Heart right ventricle (tissue), 16 donors: Measurements from ENCODE around the gene KCNJ16. TPM values are rescaled to one million over a fixed set of nuclear protein-coding genes. Genes with fewer than 3 reads are reported as not detected.

Experiments
- ATAC-seq, 8 donors: fragments of 200-7000 bp; cut with Tn5 transposase; one replicate each; pipeline ENCODE4 v1.9.1; 2020; ENCODE audit warnings: mild to moderate bottlenecking in 8 of 8, moderate library complexity in 8 of 8, moderate number of reproducible peaks in 1 of 8
- DNase-seq, 2 donors: peaks; one replicate each; pipeline ENCODE4 v3.0.0-alpha.2; 2020
- H3K27ac ChIP-seq, 10 donors: fragments of 200-600 bp; sonication (generic) in 2 of 10; one replicate each; pipeline versions ENCODE4 v1.5.0 to v1.8.0; 2020 to 2022; ENCODE audit warnings: mild to moderate bottlenecking in 3 of 10
- H3K27me3 ChIP-seq, 7 donors: fragments of 200-600 bp; one replicate each; pipeline ENCODE4 v1.8.0; 2021 to 2022; ENCODE audit warnings: mild to moderate bottlenecking in 2 of 7
- H3K36me3 ChIP-seq, 9 donors: fragments of 200-600 bp; sonication (generic) in 1 of 9; one replicate each; pipeline versions ENCODE4 v1.5.0 to v1.8.0; 2020 to 2022; ENCODE audit warnings: mild to moderate bottlenecking in 2 of 9
- H3K4me1 ChIP-seq, 9 donors: fragments of 200-600 bp; sonication (generic) in 1 of 9; one replicate each; pipeline versions ENCODE4 v1.5.0 to v1.8.0; 2020 to 2022; ENCODE audit warnings: mild to moderate bottlenecking in 4 of 9
- H3K4me3 ChIP-seq, 10 donors: fragments of 200-600 bp; sonication (generic) in 2 of 10; one replicate each; pipeline versions ENCODE4 v1.5.0 to v1.8.0; 2020 to 2022; ENCODE audit warnings: mild to moderate bottlenecking in 7 of 10, moderate library complexity in 2 of 10
- H3K9me3 ChIP-seq, 11 donors: fragments of 200-600 bp in 10 of 11; sonication (generic) in 2 of 11; one replicate each; pipeline versions ENCODE4 v1.5.0 to v1.8.0; 2013 to 2022; ENCODE audit warnings: mild to moderate bottlenecking in 2 of 11, control low read depth in 1 of 11, moderate library complexity in 1 of 11
- CTCF ChIP-seq, 9 donors: fragments of 200-600 bp; sonication (generic) in 2 of 9; IDR thresholded peaks; one replicate each; pipeline versions ENCODE4 v1.5.0 to v1.8.0; 2021 to 2022; ENCODE audit warnings: antibody characterized with exemption in 9 of 9, mild to moderate bottlenecking in 5 of 9, moderate library complexity in 1 of 9
- WGBS, 2 donors: extraction: QIAGEN DNeasy Blood & Tissue Kit; methylation state at CpG; one replicate each; pipeline ENCODE4 v1.1.7; 2013; ENCODE audit warnings: inconsistent platforms in 1 of 2; 5-methylcytosine and 5-hydroxymethylcytosine counted together
- intact Hi-C, 10 donors: fragments of 100-400 bp; cut with DNase I; formaldehyde crosslinking; loops; one replicate each; pipeline versions ENCODE4 v1.11.1 to v1.14.2; 2022
- polyA plus RNA-seq, 2 donors: library from polyadenylated mRNA; stranded (reverse); fragments of 200-250 nt; gene quantifications; one replicate each; pipeline ENCODE4 v1.2.3, GENCODE V29; 2013
- total RNA-seq, 10 donors: library from RNA; stranded (reverse); fragmentation: NEBNext Ultra II Directional in 3 of 10; extraction: Animal tissue kit (Norgen Biotek cat#: 25700) in 3 of 10; gene quantifications; one replicate each; pipeline versions ENCODE4 v1.2.1 to v1.2.4, GENCODE V29; 2021 to 2023
- donor health status: Arrhythmogenic right ventricular cardiomyopathy.
- donor health status: ischemic (EF 13 %, LVEDD 7.1; RV severe dilation, severe dysfunction).
- donor health status: healthy with polysubstance abuse.
- donor health status: DM: no; HTN: yes; CAD: no.
- donor health status: DM: no; HTN: no; CAD: no.
- donor health status: ischemic (EF 25% LVEDD 6.9; RV normal size, moderate dysfunction).
- donor health status: ischemic (EF 25% LVEDD 5.7; RV mildly dilated, moderate dysfunction).
- donor health status: healthy.
- donor health status: DM: yes; HTN: yes; CAD: no.
- donor health status: Ischemic cardiomyopathy.
- donor health status: ischemic (EF 35%, LVEDD 5.7; RV mildly dilated, moderate dysfunction).
- donor health status: nonischemic (EF 11% LVEDD 7.7; RV severe dilation, severe dysfunction).
- donor health status: DM: yes; HTN: yes; CAD: no.
- donor health status: PGD.
- donor health status: ischemic (EF 29% LVEDD 5.4; RV normal size, mild dysfunction).
- donor health status: nonischemic (EF 23%, LVEDD 6.1; RV moderate dilation, normal function).

The KCNJ16 gene
- total and polyA plus RNA-seq, 12 donors, result 0.09 to 0.24 (median 0.14) TPM; not detected in 8

- intact Hi-C loops, result no loop called here
- peaks cover 0 to 22% (median 16%) of the 10 kb centered on the region in 9 donors for H3K4me1 ChIP-seq
- no peak for DNase-seq
- peaks cover 0 to 6% (median 0%) of the 10 kb centered on the region in 11 donors for H3K9me3 ChIP-seq
- TF ChIP-seq CTCF (IDR thresholded peaks at IDR 0.05), result no peak
- H3K36me3 ChIP-seq, result no peaks in the 10 kb centered on the region
- peak overlapping the region in 1 of 10 donors; percentile 38 for H3K4me3 ChIP-seq
- no peaks in the 10 kb centered on the region for H3K27me3 ChIP-seq
- ATAC-seq, result peak in 2 of 8 donors; percentile 33 to 52
- H3K27ac ChIP-seq, result peak overlapping the region in 7 of 10 donors; percentile 51 to 86 (median 82)
- WGBS, 2 donors, result 77 to 85% methylated on average over 3 of the region's 3 CpGs
Observed at GRCh38 chr17:70138291-70138865, 63.4 kb downstream of the KCNJ16 start.

- Histone ChIP-seq H3K36me3 (no peaks in the 10 kb centered on the region), H3K27me3 (no peaks in the 10 kb centered on the region), H3K4me3 (no peak overlapping the region), H3K4me1 (peaks cover 0 to 24% (median 19%) of the 10 kb centered on the region in 9 donors), H3K27ac (no peak overlapping the region), H3K9me3 (peaks cover 0 to 6% (median 0%) of the 10 kb centered on the region in 11 donors)
- DNase-seq, result no peak
- no peak for TF ChIP-seq CTCF (IDR thresholded peaks at IDR 0.05)
- ATAC-seq, result no peak
- intact Hi-C loops, result no loop called here
- 53 to 84% methylated on average over 3 of the region's 3 CpGs for WGBS, 2 donors
Observed at GRCh38 chr17:70139449-70139993, 64.5 kb downstream of the KCNJ16 start.

- intact Hi-C loops, result loop anchor here (1.0 to 10.0 kb wide), 11 partner anchors 240 to 580 kb away; no protein-coding TSS in a partner anchor
- peak in 1 of 8 donors; percentile 44 for ATAC-seq
Observed at GRCh38 chr17:70144260-70144846, 69.3 kb downstream of the KCNJ16 start.

More at GRCh38 chr17:70144260-70144846, 69.3 kb downstream of the KCNJ16 start:
- H3K36me3 ChIP-seq, result no peaks in the 10 kb centered on the region
- H3K9me3 ChIP-seq, result peaks cover 0 to 6% (median 0%) of the 10 kb centered on the region in 11 donors
- no peak for DNase-seq
- peak; percentile 45 to 86 (median 76) for TF ChIP-seq CTCF (IDR thresholded peaks at IDR 0.05)
- no peaks in the 10 kb centered on the region for H3K27me3 ChIP-seq
- no peak overlapping the region for H3K4me3 ChIP-seq
- H3K27ac ChIP-seq, result no peak overlapping the region
- H3K4me1 ChIP-seq, result peaks cover 0 to 7% (median 0%) of the 10 kb centered on the region in 9 donors
- 22 to 23% methylated on average over 6 of the region's 6 CpGs for WGBS, 2 donors
